ENCODE data around the gene OPTN.
A peak's percentile ranks its signal among the peaks of the same experiment; 100 is the strongest.
"Not testable (repeated sequence)": the region's sequence is repeated elsewhere in the genome, so short reads cannot be mapped to it uniquely, and the experiment has no call there.

The OPTN gene

GRCh38 chr10:13099666-13100348 is at the start of gene OPTN:
TSS of gene OPTN (plus strand) at chr10:13100163. CDS start at chr10:13109123, 8,960 bp downstream.
- peak; percentile 76 for DNase-seq (ENCODE audit: low read depth)
- H3K4me3 ChIP-seq (ENCODE audit: control insufficient read depth, low read depth, low read length): peak within 1 kb of the TSS; percentile 84
- TF ChIP-seq CTCF (conservative IDR thresholded peaks at IDR 0.05; ENCODE audit: control insufficient read depth, insufficient read depth, low read depth, low read length): peak; percentile 68

- H3K4me3 ChIP-seq (ENCODE audit: control insufficient read depth, low read depth, low read length): no peak overlapping the region
- no peak for DNase-seq (ENCODE audit: low read depth)
- TF ChIP-seq CTCF (conservative IDR thresholded peaks at IDR 0.05; ENCODE audit: control insufficient read depth, insufficient read depth, low read depth, low read length): no peak
These were observed 48.8 kb upstream of the OPTN start for GRCh38 chr10:13051126-13051694.

GRCh38 chr10:13053208-13053607 is 46.8 kb upstream of the OPTN start:
- DNase-seq (ENCODE audit: low read depth); H3K4me3 ChIP-seq (ENCODE audit: control insufficient read depth, low read depth, low read length): not testable (repeated sequence)

- H3K4me3 ChIP-seq (ENCODE audit: control insufficient read depth, low read depth, low read length): no peak overlapping the region
- TF ChIP-seq CTCF (conservative IDR thresholded peaks at IDR 0.05; ENCODE audit: control insufficient read depth, insufficient read depth, low read depth, low read length): no peak
- no peak for DNase-seq (ENCODE audit: low read depth)
These were observed 46.0 kb upstream of the OPTN start for GRCh38 chr10:13053794-13054462.

- TF ChIP-seq CTCF (conservative IDR thresholded peaks at IDR 0.05; ENCODE audit: control insufficient read depth, insufficient read depth, low read depth, low read length): no peak
- no peak overlapping the region for H3K4me3 ChIP-seq (ENCODE audit: control insufficient read depth, low read depth, low read length)
- DNase-seq (ENCODE audit: low read depth): no peak
These were observed 45.1 kb upstream of the OPTN start for GRCh38 chr10:13054844-13055243.

- peak; percentile 43 for TF ChIP-seq CTCF (conservative IDR thresholded peaks at IDR 0.05; ENCODE audit: control insufficient read depth, insufficient read depth, low read depth, low read length)
- peak; percentile 25 for DNase-seq (ENCODE audit: low read depth)
These were observed 43.4 kb upstream of the OPTN start for GRCh38 chr10:13056456-13057077.

GRCh38 chr10:13062803-13063202 is 37.2 kb upstream of the OPTN start:
- no peak for TF ChIP-seq CTCF (conservative IDR thresholded peaks at IDR 0.05; ENCODE audit: control insufficient read depth, insufficient read depth, low read depth, low read length)
- DNase-seq (ENCODE audit: low read depth): peak; percentile 58
- H3K4me3 ChIP-seq (ENCODE audit: control insufficient read depth, low read depth, low read length): no peak overlapping the region

More at GRCh38 chr10:13056456-13057077, 43.4 kb upstream of the OPTN start:
- no peak overlapping the region for H3K4me3 ChIP-seq (ENCODE audit: control insufficient read depth, low read depth, low read length)
